GM23338 (cell line): ENCODE measurements around the gene IL1A.

Experiments
- CREB1 ChIP-seq: fragments of 250-450 bp; sonication (Bioruptor Pico); IDR thresholded peaks from 2 replicates; pipeline ENCODE4 v1.5.0; 2020; ENCODE audit warnings: low read depth, mild to moderate bottlenecking, moderate library complexity
- EZH2 ChIP-seq: fragments of 200-600 bp; sonication (generic); IDR thresholded peaks from one replicate; pipeline ENCODE4 v1.8.0; 2017; ENCODE audit warnings: antibody characterized with exemption, mild to moderate bottlenecking, low read depth; ENCODE audit not compliant: unreplicated experiment
- EZH2phosphoT487 ChIP-seq: fragments of 200-600 bp; sonication (generic); IDR thresholded peaks from one replicate; pipeline ENCODE4 v1.8.1; 2018; ENCODE audit warnings: antibody characterized with exemption; ENCODE audit not compliant: unreplicated experiment
- JUNB ChIP-seq: IDR thresholded peaks from one replicate; pipeline ENCODE4 v1.6.1; 2016; ENCODE audit warnings: antibody characterized with exemption; ENCODE audit not compliant: unreplicated experiment
- NANOG ChIP-seq: IDR thresholded peaks from 2 replicates; pipeline ENCODE4 v1.6.1; 2016; ENCODE audit warnings: antibody characterized with exemption, borderline replicate concordance
- POLR2AphosphoS5 ChIP-seq: IDR thresholded peaks from 2 replicates; pipeline ENCODE4 v1.6.1; 2016; ENCODE audit warnings: antibody characterized with exemption, low read depth
- ZNF114 ChIP-seq: fragments of 250-450 bp; sonication (Bioruptor Pico); IDR thresholded peaks from 2 replicates; pipeline ENCODE4 v1.5.0; 2020; ENCODE audit warnings: mild to moderate bottlenecking, moderate library complexity
- ZNF331 ChIP-seq: fragments of 250-450 bp; sonication (Bioruptor Pico); IDR thresholded peaks from 2 replicates; pipeline ENCODE4 v1.5.0; 2020; ENCODE audit warnings: low read depth, mild to moderate bottlenecking, moderate library complexity
- TF ChIP-seq, protein P1 (sequence below), 2 experiments: fragments of 200-600 bp in 1 of 2; sonication (generic) in 1 of 2; conservative IDR thresholded peaks; 2 replicates each; pipeline versions ENCODE4 v1.5.1 to v1.6.1; 2016 to 2017; ENCODE audit warnings: antibody characterized with exemption in 2 of 2, low read depth in 2 of 2, mild to moderate bottlenecking in 2 of 2, moderate library complexity in 1 of 2
- TF ChIP-seq, protein P2 (sequence below): IDR thresholded peaks from one replicate; pipeline ENCODE4 v1.6.1; 2018; ENCODE audit warnings: antibody characterized with exemption; ENCODE audit not compliant: unreplicated experiment
- TF ChIP-seq, protein P3 (sequence below): fragments of 250-450 bp; sonication (Bioruptor Pico); IDR thresholded peaks from 2 replicates; pipeline ENCODE4 v1.5.0; 2020; ENCODE audit warnings: mild to moderate bottlenecking, moderate library complexity

DNA sequence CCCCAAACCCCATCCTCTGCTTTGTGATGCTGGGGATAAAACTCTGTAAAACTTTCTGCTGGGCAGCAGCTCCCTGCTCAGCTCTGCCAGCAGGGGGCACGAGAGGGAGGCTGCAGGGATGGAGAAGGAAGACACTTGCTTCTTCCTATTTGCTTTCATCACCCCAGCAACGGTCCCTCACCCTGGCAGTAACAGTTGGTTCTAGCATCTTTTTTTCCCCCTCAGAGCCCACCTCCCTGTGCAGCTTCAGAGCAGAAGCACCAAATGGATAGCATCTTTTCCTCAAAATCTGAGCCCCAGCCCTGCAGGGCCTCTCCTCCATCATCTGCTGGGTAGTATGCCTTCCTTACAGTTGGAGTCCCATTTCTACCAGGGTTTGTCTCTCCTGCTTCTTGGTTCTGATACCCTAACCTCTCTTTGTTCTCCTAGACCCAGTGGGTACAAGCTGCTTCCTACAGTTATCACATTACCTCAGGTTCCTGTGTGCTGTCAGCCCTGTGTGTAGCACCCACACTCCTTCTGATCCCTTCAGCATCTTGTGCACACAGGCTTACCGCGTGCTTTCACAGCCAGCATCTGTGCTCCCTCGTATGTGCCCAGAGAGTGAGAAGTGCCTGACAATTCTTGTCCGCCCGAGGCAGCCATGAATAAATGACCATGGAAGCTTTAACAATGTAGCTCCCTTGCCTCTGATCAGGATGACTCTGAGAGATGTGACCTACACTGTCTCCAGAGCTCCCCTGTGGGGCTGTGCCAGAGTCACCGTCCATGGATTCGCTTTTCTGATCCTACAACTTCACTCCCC, 34.3 kb downstream of the IL1A start:
- TF ChIP-seq, protein P1, sequence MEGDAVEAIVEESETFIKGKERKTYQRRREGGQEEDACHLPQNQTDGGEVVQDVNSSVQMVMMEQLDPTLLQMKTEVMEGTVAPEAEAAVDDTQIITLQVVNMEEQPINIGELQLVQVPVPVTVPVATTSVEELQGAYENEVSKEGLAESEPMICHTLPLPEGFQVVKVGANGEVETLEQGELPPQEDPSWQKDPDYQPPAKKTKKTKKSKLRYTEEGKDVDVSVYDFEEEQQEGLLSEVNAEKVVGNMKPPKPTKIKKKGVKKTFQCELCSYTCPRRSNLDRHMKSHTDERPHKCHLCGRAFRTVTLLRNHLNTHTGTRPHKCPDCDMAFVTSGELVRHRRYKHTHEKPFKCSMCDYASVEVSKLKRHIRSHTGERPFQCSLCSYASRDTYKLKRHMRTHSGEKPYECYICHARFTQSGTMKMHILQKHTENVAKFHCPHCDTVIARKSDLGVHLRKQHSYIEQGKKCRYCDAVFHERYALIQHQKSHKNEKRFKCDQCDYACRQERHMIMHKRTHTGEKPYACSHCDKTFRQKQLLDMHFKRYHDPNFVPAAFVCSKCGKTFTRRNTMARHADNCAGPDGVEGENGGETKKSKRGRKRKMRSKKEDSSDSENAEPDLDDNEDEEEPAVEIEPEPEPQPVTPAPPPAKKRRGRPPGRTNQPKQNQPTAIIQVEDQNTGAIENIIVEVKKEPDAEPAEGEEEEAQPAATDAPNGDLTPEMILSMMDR (conservative IDR thresholded peaks at IDR 0.05; ENCODE audit: low read depth in 2 of 2) = peak; percentile 96 to 97
- TF ChIP-seq, protein P2, sequence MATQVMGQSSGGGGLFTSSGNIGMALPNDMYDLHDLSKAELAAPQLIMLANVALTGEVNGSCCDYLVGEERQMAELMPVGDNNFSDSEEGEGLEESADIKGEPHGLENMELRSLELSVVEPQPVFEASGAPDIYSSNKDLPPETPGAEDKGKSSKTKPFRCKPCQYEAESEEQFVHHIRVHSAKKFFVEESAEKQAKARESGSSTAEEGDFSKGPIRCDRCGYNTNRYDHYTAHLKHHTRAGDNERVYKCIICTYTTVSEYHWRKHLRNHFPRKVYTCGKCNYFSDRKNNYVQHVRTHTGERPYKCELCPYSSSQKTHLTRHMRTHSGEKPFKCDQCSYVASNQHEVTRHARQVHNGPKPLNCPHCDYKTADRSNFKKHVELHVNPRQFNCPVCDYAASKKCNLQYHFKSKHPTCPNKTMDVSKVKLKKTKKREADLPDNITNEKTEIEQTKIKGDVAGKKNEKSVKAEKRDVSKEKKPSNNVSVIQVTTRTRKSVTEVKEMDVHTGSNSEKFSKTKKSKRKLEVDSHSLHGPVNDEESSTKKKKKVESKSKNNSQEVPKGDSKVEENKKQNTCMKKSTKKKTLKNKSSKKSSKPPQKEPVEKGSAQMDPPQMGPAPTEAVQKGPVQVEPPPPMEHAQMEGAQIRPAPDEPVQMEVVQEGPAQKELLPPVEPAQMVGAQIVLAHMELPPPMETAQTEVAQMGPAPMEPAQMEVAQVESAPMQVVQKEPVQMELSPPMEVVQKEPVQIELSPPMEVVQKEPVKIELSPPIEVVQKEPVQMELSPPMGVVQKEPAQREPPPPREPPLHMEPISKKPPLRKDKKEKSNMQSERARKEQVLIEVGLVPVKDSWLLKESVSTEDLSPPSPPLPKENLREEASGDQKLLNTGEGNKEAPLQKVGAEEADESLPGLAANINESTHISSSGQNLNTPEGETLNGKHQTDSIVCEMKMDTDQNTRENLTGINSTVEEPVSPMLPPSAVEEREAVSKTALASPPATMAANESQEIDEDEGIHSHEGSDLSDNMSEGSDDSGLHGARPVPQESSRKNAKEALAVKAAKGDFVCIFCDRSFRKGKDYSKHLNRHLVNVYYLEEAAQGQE = no peak
- TF ChIP-seq EZH2phosphoT487 (no peak), POLR2AphosphoS5 (no peak), EZH2 (no peak), ZNF114 (no peak), CREB1 (CRISPR knock-in tag) (no peak), JUNB (no peak), NANOG (no peak), ZNF331 (CRISPR knock-in tag) (no peak)
- TF ChIP-seq, protein P3, sequence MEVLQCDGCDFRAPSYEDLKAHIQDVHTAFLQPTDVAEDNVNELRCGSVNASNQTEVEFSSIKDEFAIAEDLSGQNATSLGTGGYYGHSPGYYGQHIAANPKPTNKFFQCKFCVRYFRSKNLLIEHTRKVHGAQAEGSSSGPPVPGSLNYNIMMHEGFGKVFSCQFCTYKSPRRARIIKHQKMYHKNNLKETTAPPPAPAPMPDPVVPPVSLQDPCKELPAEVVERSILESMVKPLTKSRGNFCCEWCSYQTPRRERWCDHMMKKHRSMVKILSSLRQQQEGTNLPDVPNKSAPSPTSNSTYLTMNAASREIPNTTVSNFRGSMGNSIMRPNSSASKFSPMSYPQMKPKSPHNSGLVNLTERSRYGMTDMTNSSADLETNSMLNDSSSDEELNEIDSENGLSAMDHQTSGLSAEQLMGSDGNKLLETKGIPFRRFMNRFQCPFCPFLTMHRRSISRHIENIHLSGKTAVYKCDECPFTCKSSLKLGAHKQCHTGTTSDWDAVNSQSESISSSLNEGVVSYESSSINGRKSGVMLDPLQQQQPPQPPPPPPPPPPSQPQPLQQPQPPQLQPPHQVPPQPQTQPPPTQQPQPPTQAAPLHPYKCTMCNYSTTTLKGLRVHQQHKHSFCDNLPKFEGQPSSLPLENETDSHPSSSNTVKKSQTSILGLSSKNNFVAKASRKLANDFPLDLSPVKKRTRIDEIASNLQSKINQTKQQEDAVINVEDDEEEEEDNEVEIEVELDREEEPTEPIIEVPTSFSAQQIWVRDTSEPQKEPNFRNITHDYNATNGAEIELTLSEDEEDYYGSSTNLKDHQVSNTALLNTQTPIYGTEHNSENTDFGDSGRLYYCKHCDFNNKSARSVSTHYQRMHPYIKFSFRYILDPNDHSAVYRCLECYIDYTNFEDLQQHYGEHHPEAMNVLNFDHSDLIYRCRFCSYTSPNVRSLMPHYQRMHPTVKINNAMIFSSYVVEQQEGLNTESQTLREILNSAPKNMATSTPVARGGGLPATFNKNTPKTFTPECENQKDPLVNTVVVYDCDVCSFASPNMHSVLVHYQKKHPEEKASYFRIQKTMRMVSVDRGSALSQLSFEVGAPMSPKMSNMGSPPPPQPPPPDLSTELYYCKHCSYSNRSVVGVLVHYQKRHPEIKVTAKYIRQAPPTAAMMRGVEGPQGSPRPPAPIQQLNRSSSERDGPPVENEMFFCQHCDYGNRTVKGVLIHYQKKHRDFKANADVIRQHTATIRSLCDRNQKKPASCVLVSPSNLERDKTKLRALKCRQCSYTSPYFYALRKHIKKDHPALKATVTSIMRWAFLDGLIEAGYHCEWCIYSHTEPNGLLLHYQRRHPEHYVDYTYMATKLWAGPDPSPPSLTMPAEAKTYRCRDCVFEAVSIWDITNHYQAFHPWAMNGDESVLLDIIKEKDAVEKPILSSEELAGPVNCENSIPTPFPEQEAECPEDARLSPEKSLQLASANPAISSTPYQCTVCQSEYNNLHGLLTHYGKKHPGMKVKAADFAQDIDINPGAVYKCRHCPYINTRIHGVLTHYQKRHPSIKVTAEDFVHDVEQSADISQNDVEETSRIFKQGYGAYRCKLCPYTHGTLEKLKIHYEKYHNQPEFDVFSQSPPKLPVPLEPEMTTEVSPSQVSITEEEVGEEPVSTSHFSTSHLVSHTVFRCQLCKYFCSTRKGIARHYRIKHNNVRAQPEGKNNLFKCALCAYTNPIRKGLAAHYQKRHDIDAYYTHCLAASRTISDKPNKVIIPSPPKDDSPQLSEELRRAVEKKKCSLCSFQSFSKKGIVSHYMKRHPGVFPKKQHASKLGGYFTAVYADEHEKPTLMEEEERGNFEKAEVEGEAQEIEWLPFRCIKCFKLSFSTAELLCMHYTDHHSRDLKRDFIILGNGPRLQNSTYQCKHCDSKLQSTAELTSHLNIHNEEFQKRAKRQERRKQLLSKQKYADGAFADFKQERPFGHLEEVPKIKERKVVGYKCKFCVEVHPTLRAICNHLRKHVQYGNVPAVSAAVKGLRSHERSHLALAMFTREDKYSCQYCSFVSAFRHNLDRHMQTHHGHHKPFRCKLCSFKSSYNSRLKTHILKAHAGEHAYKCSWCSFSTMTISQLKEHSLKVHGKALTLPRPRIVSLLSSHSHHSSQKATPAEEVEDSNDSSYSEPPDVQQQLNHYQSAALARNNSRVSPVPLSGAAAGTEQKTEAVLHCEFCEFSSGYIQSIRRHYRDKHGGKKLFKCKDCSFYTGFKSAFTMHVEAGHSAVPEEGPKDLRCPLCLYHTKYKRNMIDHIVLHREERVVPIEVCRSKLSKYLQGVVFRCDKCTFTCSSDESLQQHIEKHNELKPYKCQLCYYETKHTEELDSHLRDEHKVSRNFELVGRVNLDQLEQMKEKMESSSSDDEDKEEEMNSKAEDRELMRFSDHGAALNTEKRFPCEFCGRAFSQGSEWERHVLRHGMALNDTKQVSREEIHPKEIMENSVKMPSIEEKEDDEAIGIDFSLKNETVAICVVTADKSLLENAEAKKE = no peak
